DOHH2 (cell line): ENCODE measurements around the gene KAZALD1.

ENCODE experiments used
- EZH2phosphoT487 ChIP-seq: fragments of 200-600 bp; sonication (generic); IDR thresholded peaks from 2 replicates; pipeline ENCODE4 v1.6.1; 2017; ENCODE audit warnings: borderline replicate concordance, mild to moderate bottlenecking, antibody characterized with exemption, low read length, moderate library complexity, mixed read lengths
- TF ChIP-seq, protein P1 (sequence below): fragments of 200-600 bp; sonication (generic); IDR thresholded peaks from one replicate; pipeline ENCODE4 v1.5.1; 2014; ENCODE audit warnings: antibody characterized with exemption, mild to moderate bottlenecking, low read depth, low read length; ENCODE audit not compliant: poor library complexity, severe bottlenecking

GRCh38 chr10:101043363-101043707, 18.5 kb upstream of the KAZALD1 start:
- TF ChIP-seq, protein P1, sequence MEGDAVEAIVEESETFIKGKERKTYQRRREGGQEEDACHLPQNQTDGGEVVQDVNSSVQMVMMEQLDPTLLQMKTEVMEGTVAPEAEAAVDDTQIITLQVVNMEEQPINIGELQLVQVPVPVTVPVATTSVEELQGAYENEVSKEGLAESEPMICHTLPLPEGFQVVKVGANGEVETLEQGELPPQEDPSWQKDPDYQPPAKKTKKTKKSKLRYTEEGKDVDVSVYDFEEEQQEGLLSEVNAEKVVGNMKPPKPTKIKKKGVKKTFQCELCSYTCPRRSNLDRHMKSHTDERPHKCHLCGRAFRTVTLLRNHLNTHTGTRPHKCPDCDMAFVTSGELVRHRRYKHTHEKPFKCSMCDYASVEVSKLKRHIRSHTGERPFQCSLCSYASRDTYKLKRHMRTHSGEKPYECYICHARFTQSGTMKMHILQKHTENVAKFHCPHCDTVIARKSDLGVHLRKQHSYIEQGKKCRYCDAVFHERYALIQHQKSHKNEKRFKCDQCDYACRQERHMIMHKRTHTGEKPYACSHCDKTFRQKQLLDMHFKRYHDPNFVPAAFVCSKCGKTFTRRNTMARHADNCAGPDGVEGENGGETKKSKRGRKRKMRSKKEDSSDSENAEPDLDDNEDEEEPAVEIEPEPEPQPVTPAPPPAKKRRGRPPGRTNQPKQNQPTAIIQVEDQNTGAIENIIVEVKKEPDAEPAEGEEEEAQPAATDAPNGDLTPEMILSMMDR: no peak
- no peak for TF ChIP-seq EZH2phosphoT487
